AG10803 (cell line): ENCODE results near the gene TESMIN.

Experiments used
- DNase-seq: peaks from one replicate; pipeline ENCODE4 v3.0.0; 2010; ENCODE audit warnings: low read depth
- H3K4me3 ChIP-seq: 2 replicates; pipeline ENCODE4 v1.5.1; 2011; ENCODE audit warnings: mild to moderate bottlenecking, low read length, control low read depth
- CTCF ChIP-seq: conservative IDR thresholded peaks from 2 replicates; pipeline ENCODE4 v1.5.1; 2011; ENCODE audit warnings: mild to moderate bottlenecking, low read length, control low read depth, inconsistent platforms

The TESMIN gene

GRCh38 chr11:68663482-68664010 lies 87.8 kb downstream of the TESMIN start:
- no peak for TF ChIP-seq CTCF
- DNase-seq: no peak
- no peak overlapping the region for H3K4me3 ChIP-seq

GRCh38 chr11:68661697-68662603 lies 89.4 kb downstream of the TESMIN start:
- H3K4me3 ChIP-seq: no peak overlapping the region
- no peak for TF ChIP-seq CTCF
- no peak for DNase-seq

GRCh38 chr11:68661014-68661413 lies 90.3 kb downstream of the TESMIN start:
- TF ChIP-seq CTCF: no peak
- no peak for DNase-seq
- no peak overlapping the region for H3K4me3 ChIP-seq

GRCh38 chr11:68660066-68660810 lies 91.1 kb downstream of the TESMIN start:
- no peak for DNase-seq
- H3K4me3 ChIP-seq: no peak overlapping the region
- TF ChIP-seq CTCF: no peak

- DNase-seq: peak; percentile 83
- H3K4me3 ChIP-seq: no peak overlapping the region
These were observed 92.0 kb downstream of the TESMIN start for GRCh38 chr11:68659158-68659921.

GRCh38 chr11:68658661-68659060 lies 92.7 kb downstream of the TESMIN start:
- H3K4me3 ChIP-seq: no peak overlapping the region
- DNase-seq: no peak
- no peak for TF ChIP-seq CTCF

More at GRCh38 chr11:68659158-68659921, 92.0 kb downstream of the TESMIN start:
- no peak for TF ChIP-seq CTCF
